Measurements from ENCODE around the gene PAXIP1. TPM values are rescaled to one million over a fixed set of nuclear protein-coding genes. Genes with fewer than 3 reads are reported as not detected.

Gene PAXIP1
- total and polyA plus RNA-seq, 2 experiments from 2014 or later = 12.5 to 36.9 TPM

- Histone ChIP-seq H3K79me2 (replicated peaks; ENCODE audit: insufficient read depth) (no peaks in the 10 kb centered on the region), H3K4me1 (ENCODE audit: insufficient read depth) (no peaks in the 10 kb centered on the region), H4K20me1 (replicated peaks; ENCODE audit: insufficient read depth) (no peaks in the 10 kb centered on the region), H3K36me3 (ENCODE audit: insufficient read depth) (no peaks in the 10 kb centered on the region), H3K4me2 (no peak overlapping the region), H3K27me3 (ENCODE audit: insufficient read depth) (no peaks in the 10 kb centered on the region), H3K9me2 (ENCODE audit: insufficient read depth) (no peaks in the 10 kb centered on the region), H3K27ac (ENCODE audit: low read depth) (no peak overlapping the region), H3K4me3 (no peak overlapping the region), H3F3A (replicated peaks; ENCODE audit: low read depth) (no peaks in the 10 kb centered on the region), H2AFZ (0 out of 2 replicates have a peak overlapping the region, but pooled peaks have one; percentile 1)
- Mint-ChIP-seq H3K27me3 (ENCODE audit: insufficient read depth, low read depth, poor library complexity) (peaks cover 7% of the 10 kb centered on the region), H3K4me1 (peaks cover 4% of the 10 kb centered on the region; the same call in 2 of the 3 replicates), H3K27ac (no peak overlapping the region), H3K36me3 (ENCODE audit: low read depth) (peaks cover 12% of the 10 kb centered on the region; the same call in 2 of the 3 replicates), H3K9me3 (peaks cover 9% of the 10 kb centered on the region), H3K4me3 (no peak overlapping the region)
- peak; percentile 27 to 57; a peak in 3 of 4 replicates for TF ChIP-seq CTCF (conservative IDR thresholded peaks at IDR 0.05; ENCODE audit: low read depth in 2 of 2)
- TF ChIP-seq ZNF462 (CRISPR knock-in tag; IDR thresholded peaks at IDR 0.05) = no peak
- DNase-seq (ENCODE audit: low spot score) (peak; percentile 61), ATAC-seq (peak; percentile 88)
These were observed 18.1 kb upstream of the PAXIP1 start for GRCh38 chr7:155020996-155021395.

GRCh38 chr7:155017834-155018233, 14.9 kb upstream of the PAXIP1 start:
- ATAC-seq = no peak
- H3K79me2 ChIP-seq (replicated peaks; ENCODE audit: insufficient read depth) = no peaks in the 10 kb centered on the region
- TF ChIP-seq CREB1 (CRISPR knock-in tag; IDR thresholded peaks at IDR 0.05; ENCODE audit: low read depth) (no peak), STAT1 (IDR thresholded peaks at IDR 0.05; ENCODE audit: unreplicated experiment) (no peak), CTCF (conservative IDR thresholded peaks at IDR 0.05; ENCODE audit: low read depth in 2 of 2) (no peak), JUNB (IDR thresholded peaks at IDR 0.05; ENCODE audit: unreplicated experiment) (no peak), REST (IDR thresholded peaks at IDR 0.05; ENCODE audit: unreplicated experiment) (no peak), POLR2AphosphoS5 (IDR thresholded peaks at IDR 0.05; ENCODE audit: low read depth) (no peak)

More at GRCh38 chr7:155017834-155018233, 14.9 kb upstream of the PAXIP1 start:
- Histone ChIP-seq H3K27me3 (ENCODE audit: insufficient read depth) (no peaks in the 10 kb centered on the region), H4K20me1 (replicated peaks; ENCODE audit: insufficient read depth) (no peaks in the 10 kb centered on the region), H3K4me1 (ENCODE audit: insufficient read depth) (no peaks in the 10 kb centered on the region), H3K27ac (ENCODE audit: low read depth) (no peak overlapping the region), H3K9me2 (ENCODE audit: insufficient read depth) (no peaks in the 10 kb centered on the region), H3F3A (replicated peaks; ENCODE audit: low read depth) (no peaks in the 10 kb centered on the region), H2AFZ (peak overlapping the region; percentile 11; the same call in 1 of the 2 replicates), H3K4me3 (no peak overlapping the region), H3K36me3 (ENCODE audit: insufficient read depth) (no peaks in the 10 kb centered on the region), H3K4me2 (no peak overlapping the region)
- no peak overlapping the region for H3K4me3 Mint-ChIP-seq
- H3K4me1 Mint-ChIP-seq = peaks cover 4% of the 10 kb centered on the region; the same call in 1 of the 3 replicates
- no peaks in the 10 kb centered on the region for H3K36me3 Mint-ChIP-seq (ENCODE audit: low read depth)
- peaks cover 3% of the 10 kb centered on the region for H3K27me3 Mint-ChIP-seq (ENCODE audit: insufficient read depth, low read depth, poor library complexity)
- no peak for DNase-seq (ENCODE audit: low spot score)
- H3K9me3 Mint-ChIP-seq = no peaks in the 10 kb centered on the region; the same call in 2 of the 3 replicates
- H3K27ac Mint-ChIP-seq = no peak overlapping the region

All from GM23338 (cell line).